GM12873 (cell line): ENCODE results near the gene TSPAN8.

Experiments used
- CTCF ChIP-seq: IDR thresholded peaks from 2 replicates; pipeline ENCODE4 v1.5.1; 2012; ENCODE audit warnings: low read depth, mild to moderate bottlenecking, moderate library complexity, low read length, control low read depth; ENCODE audit not compliant: insufficient read depth; ENCODE audit errors: missing control alignments

The TSPAN8 gene

GRCh38 chr12:71090971-71091370 is 66.8 kb downstream of the TSPAN8 start:
- TF ChIP-seq CTCF, result no peak

GRCh38 chr12:71085575-71085974 is 72.2 kb downstream of the TSPAN8 start:
- TF ChIP-seq CTCF, result no peak

DNA sequence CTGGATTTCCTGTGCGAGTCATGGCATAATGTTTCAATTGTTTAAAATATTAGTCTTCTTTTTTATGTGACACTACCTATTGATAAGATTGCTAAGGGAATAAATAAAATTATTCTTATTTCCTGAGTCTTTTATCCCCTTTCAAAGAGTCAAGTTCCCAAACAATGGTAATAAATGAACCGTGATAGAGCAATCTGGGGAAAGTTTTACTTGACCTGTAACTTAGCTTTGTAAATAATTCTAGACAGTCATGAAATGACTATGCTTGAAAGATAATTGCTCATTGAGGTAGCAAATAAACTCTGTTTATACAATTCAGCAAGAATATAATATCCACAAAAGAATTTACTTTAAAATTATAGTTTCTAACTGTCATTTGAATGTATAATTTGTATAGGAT is 82.1 kb downstream of the TSPAN8 start:
- TF ChIP-seq CTCF, result no peak
